Stimulated activated CD8-positive, alpha-beta memory T cell treated with anti-CD3 and anti-CD28 coated beads, Interleukin-12 subunit alpha, Interleukin-12 subunit beta, amount 100 ng/mL, for 4 hours (primary cell): ENCODE results near the gene BATF3.
"Not testable (repeated sequence)": the region's sequence is repeated elsewhere in the genome, so short reads cannot be mapped to it uniquely, and the experiment has no call there.

ENCODE experiments used
- DNase-seq: peaks from one replicate; pipeline ENCODE4 v3.0.0-alpha.2; 2020; ENCODE audit warnings: low read depth

BATF3 gene

GRCh38 chr1:212699625-212700222, at the start of gene BATF3:
Gene BATF3, minus strand, starts transcription at chr1:212699840. Its CDS starts 78 bp downstream, at chr1:212699762.
- DNase-seq = no peak

- DNase-seq = no peak
These were observed 46.9 kb upstream of the BATF3 start for GRCh38 chr1:212746546-212746945.

- DNase-seq = no peak
These were observed 45.7 kb upstream of the BATF3 start for GRCh38 chr1:212745303-212745702.

- no peak for DNase-seq
These were observed 44.3 kb upstream of the BATF3 start for GRCh38 chr1:212743901-212744475.

- no peak for DNase-seq
These were observed 38.7 kb upstream of the BATF3 start for GRCh38 chr1:212738330-212738729.

GRCh38 chr1:212737559-212737958, 37.9 kb upstream of the BATF3 start:
- no peak for DNase-seq

GRCh38 chr1:212733109-212733508, 33.5 kb upstream of the BATF3 start:
- DNase-seq = no peak

- DNase-seq = no peak
These were observed 32.0 kb upstream of the BATF3 start for GRCh38 chr1:212731630-212732029.

GRCh38 chr1:212728606-212729005, 29.0 kb upstream of the BATF3 start:
- DNase-seq = no peak

GRCh38 chr1:212727386-212728181, 27.9 kb upstream of the BATF3 start:
- DNase-seq = no peak

GRCh38 chr1:212724679-212725078, 25.0 kb upstream of the BATF3 start:
- not testable (repeated sequence) for DNase-seq

- DNase-seq = no peak
These were observed 22.8 kb upstream of the BATF3 start for GRCh38 chr1:212722270-212722957.

GRCh38 chr1:212721388-212722247, 22.0 kb upstream of the BATF3 start:
- no peak for DNase-seq

- DNase-seq = no peak
These were observed 20.0 kb upstream of the BATF3 start for GRCh38 chr1:212719633-212720032.

GRCh38 chr1:212718499-212718898, 18.9 kb upstream of the BATF3 start:
- DNase-seq = no peak

- DNase-seq = no peak
These were observed 16.5 kb upstream of the BATF3 start for GRCh38 chr1:212716161-212716560.

- no peak for DNase-seq
These were observed 14.0 kb upstream of the BATF3 start for GRCh38 chr1:212713465-212714136.

GRCh38 chr1:212712451-212713303, 13.0 kb upstream of the BATF3 start:
- DNase-seq = no peak

- not testable (repeated sequence) for DNase-seq
These were observed 12.3 kb upstream of the BATF3 start for GRCh38 chr1:212711974-212712373.

- no peak for DNase-seq
These were observed 10.9 kb upstream of the BATF3 start for GRCh38 chr1:212710566-212710965.
